Measurements from ENCODE around the gene PBX2. TPM values are rescaled to one million over a fixed set of nuclear protein-coding genes. Genes with fewer than 3 reads are reported as not detected.

PBX2 gene
- total and polyA plus RNA-seq, 10 of the 15 experiments (the other 5 are each of a cell fraction or from before 2014, with no cell fraction given) = 0.84 to 66.5 (median 20.6) TPM

GRCh38 chr6:32190054-32190851 is at the start of gene PBX2 (continued):
- TF ChIP-seq, protein P1, sequence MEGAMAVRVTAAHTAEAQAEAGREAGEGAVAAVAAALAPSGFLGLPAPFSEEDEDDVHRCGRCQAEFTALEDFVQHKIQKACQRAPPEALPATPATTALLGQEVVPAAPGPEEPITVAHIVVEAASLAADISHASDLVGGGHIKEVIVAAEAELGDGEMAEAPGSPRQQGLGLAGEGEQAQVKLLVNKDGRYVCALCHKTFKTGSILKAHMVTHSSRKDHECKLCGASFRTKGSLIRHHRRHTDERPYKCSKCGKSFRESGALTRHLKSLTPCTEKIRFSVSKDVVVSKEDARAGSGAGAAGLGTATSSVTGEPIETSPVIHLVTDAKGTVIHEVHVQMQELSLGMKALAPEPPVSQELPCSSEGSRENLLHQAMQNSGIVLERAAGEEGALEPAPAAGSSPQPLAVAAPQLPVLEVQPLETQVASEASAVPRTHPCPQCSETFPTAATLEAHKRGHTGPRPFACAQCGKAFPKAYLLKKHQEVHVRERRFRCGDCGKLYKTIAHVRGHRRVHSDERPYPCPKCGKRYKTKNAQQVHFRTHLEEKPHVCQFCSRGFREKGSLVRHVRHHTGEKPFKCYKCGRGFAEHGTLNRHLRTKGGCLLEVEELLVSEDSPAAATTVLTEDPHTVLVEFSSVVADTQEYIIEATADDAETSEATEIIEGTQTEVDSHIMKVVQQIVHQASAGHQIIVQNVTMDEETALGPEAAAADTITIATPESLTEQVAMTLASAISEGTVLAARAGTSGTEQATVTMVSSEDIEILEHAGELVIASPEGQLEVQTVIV (IDR thresholded peaks at IDR 0.05; ENCODE audit: borderline replicate concordance, partially characterized antibody) = peak; percentile 71
- TF ChIP-seq ZNF24 (IDR thresholded peaks at IDR 0.05) = no peak
- TF ChIP-seq GABPA (IDR thresholded peaks at IDR 0.05; ENCODE audit: low read depth) = no peak
- TF ChIP-seq, protein P2, sequence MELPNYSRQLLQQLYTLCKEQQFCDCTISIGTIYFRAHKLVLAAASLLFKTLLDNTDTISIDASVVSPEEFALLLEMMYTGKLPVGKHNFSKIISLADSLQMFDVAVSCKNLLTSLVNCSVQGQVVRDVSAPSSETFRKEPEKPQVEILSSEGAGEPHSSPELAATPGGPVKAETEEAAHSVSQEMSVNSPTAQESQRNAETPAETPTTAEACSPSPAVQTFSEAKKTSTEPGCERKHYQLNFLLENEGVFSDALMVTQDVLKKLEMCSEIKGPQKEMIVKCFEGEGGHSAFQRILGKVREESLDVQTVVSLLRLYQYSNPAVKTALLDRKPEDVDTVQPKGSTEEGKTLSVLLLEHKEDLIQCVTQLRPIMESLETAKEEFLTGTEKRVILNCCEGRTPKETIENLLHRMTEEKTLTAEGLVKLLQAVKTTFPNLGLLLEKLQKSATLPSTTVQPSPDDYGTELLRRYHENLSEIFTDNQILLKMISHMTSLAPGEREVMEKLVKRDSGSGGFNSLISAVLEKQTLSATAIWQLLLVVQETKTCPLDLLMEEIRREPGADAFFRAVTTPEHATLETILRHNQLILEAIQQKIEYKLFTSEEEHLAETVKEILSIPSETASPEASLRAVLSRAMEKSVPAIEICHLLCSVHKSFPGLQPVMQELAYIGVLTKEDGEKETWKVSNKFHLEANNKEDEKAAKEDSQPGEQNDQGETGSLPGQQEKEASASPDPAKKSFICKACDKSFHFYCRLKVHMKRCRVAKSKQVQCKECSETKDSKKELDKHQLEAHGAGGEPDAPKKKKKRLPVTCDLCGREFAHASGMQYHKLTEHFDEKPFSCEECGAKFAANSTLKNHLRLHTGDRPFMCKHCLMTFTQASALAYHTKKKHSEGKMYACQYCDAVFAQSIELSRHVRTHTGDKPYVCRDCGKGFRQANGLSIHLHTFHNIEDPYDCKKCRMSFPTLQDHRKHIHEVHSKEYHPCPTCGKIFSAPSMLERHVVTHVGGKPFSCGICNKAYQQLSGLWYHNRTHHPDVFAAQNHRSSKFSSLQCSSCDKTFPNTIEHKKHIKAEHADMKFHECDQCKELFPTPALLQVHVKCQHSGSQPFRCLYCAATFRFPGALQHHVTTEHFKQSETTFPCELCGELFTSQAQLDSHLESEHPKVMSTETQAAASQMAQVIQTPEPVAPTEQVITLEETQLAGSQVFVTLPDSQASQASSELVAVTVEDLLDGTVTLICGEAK (IDR thresholded peaks at IDR 0.05; ENCODE audit: borderline replicate concordance) = peak; percentile 16; the same call in 1 of the 2 replicates
- peak; percentile 56; the same call in 1 of the 2 replicates for TF ChIP-seq TCF12 (IDR thresholded peaks at IDR 0.05; ENCODE audit: low read depth, low read length)
- peak; percentile 80 for TF ChIP-seq SMAD1 (IDR thresholded peaks at IDR 0.05; ENCODE audit: low read depth, partially characterized antibody)
- peak; percentile 93 to 96 for TF ChIP-seq IKZF2 (IDR thresholded peaks at IDR 0.05)
